GM23248 (cell line): Measurements from ENCODE around the gene INPP5A.

Experiments
- EZH2 ChIP-seq: fragments of 200-600 bp; sonication (generic); IDR thresholded peaks from 2 replicates; pipeline ENCODE4 v1.6.1; 2018; ENCODE audit warnings: antibody characterized with exemption, mild to moderate bottlenecking; ENCODE audit not compliant: insufficient read depth, poor library complexity, severe bottlenecking
- EZH2phosphoT487 ChIP-seq: fragments of 200-600 bp; sonication (generic); IDR thresholded peaks from 2 replicates; pipeline ENCODE4 v1.6.1; 2018; ENCODE audit warnings: antibody characterized with exemption, moderate library complexity, mild to moderate bottlenecking, low read depth; ENCODE audit not compliant: insufficient read depth

DNA sequence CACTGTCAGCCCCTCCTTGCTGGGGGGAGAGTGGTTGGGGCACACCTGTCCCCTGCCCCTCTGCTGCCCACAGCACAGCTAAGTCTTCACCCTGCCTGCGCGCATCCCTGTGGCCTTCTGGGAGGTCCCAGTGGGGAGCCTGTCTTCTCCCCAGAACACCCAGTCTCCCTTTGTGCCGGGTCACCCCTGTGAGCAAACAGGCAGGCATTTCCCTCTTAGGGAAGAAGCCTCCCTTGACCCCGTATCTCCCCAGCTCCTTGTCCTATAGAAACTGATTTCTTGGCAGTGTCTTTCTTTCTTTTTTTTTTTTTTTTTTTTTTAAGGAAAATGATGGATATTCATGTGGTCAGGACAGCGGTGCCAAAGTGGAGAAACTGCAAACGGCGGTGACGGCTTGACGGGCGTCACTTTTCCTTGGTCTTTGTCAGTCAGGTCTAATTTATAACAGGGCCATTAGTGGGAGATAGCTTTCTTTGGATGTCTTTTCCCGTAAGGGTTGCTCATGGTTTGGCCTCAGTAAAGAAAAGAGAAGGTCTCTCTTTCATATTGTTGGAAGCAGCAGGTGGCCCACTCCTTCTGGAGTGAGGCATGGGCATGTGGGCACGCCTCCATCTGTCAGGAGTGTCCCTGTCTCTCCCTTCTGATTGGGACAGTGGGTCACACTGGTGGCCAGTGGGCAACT lies 133.1 kb downstream of the INPP5A start:
- TF ChIP-seq EZH2 (no peak), EZH2phosphoT487 (no peak)
